Mucosa of rectum (tissue), 2 donors: Measurements from ENCODE around the gene ACTL8.

Source experiments
- H3K27ac ChIP-seq, 2 donors: one replicate each; pipeline ENCODE4 v1.7.0; 2013; ENCODE audit warnings: inconsistent platforms in 2 of 2, low read depth in 2 of 2, low read length in 2 of 2
- H3K27me3 ChIP-seq, 2 donors: one replicate each; pipeline ENCODE4 v1.7.0; 2013; ENCODE audit warnings: low read length in 2 of 2; ENCODE audit not compliant: control insufficient read depth in 2 of 2, insufficient read depth in 2 of 2
- H3K36me3 ChIP-seq, 2 donors: one replicate each; pipeline ENCODE4 v1.7.0; 2013; ENCODE audit warnings: low read length in 2 of 2; ENCODE audit not compliant: control insufficient read depth in 2 of 2, insufficient read depth in 2 of 2
- H3K4me1 ChIP-seq, 2 donors: one replicate each; pipeline ENCODE4 v1.7.0; 2013; ENCODE audit warnings: low read length in 2 of 2, mild to moderate bottlenecking in 1 of 2; ENCODE audit not compliant: control insufficient read depth in 2 of 2, insufficient read depth in 2 of 2
- H3K4me3 ChIP-seq, 2 donors: one replicate each; pipeline ENCODE4 v1.7.0; 2013; ENCODE audit warnings: low read length in 2 of 2
- H3K9ac ChIP-seq, 2 donors: one replicate each; pipeline ENCODE4 v1.7.0; 2013; ENCODE audit warnings: low read length in 2 of 2, low read depth in 1 of 2, mild to moderate bottlenecking in 1 of 2
- H3K9me3 ChIP-seq, 2 donors: one replicate each; pipeline ENCODE4 v1.7.0; 2013; ENCODE audit warnings: low read length in 2 of 2; ENCODE audit not compliant: control insufficient read depth in 2 of 2
- donor health status: healthy.
- donor health status: Normal muscosa, but diverticular disease.

The ACTL8 gene

GRCh38 chr1:17820198-17820597, 65.1 kb downstream of the ACTL8 start:
- Histone ChIP-seq H3K27me3 (no peaks in the 10 kb centered on the region), H3K27ac (no peak overlapping the region), H3K36me3 (no peaks in the 10 kb centered on the region), H3K4me3 (no peak overlapping the region), H3K9me3 (no peaks in the 10 kb centered on the region), H3K4me1 (no peaks in the 10 kb centered on the region), H3K9ac (no peak overlapping the region)

GRCh38 chr1:17822741-17823426, 67.8 kb downstream of the ACTL8 start:
- H3K4me1 ChIP-seq: no peaks in the 10 kb centered on the region
- no peaks in the 10 kb centered on the region for H3K36me3 ChIP-seq
- H3K9me3 ChIP-seq: no peaks in the 10 kb centered on the region
- H3K27ac ChIP-seq: no peak overlapping the region
- H3K9ac ChIP-seq: no peak overlapping the region
- no peak overlapping the region for H3K4me3 ChIP-seq
- H3K27me3 ChIP-seq: peaks cover 0 to 8% of the 10 kb centered on the region in 2 donors

- Histone ChIP-seq H3K9me3 (no peaks in the 10 kb centered on the region), H3K9ac (no peak overlapping the region), H3K27me3 (peaks cover 0 to 10% of the 10 kb centered on the region in 2 donors), H3K4me3 (no peak overlapping the region), H3K36me3 (no peaks in the 10 kb centered on the region), H3K27ac (no peak overlapping the region), H3K4me1 (no peaks in the 10 kb centered on the region)
Observed at GRCh38 chr1:17825273-17826164, 70.4 kb downstream of the ACTL8 start.

DNA sequence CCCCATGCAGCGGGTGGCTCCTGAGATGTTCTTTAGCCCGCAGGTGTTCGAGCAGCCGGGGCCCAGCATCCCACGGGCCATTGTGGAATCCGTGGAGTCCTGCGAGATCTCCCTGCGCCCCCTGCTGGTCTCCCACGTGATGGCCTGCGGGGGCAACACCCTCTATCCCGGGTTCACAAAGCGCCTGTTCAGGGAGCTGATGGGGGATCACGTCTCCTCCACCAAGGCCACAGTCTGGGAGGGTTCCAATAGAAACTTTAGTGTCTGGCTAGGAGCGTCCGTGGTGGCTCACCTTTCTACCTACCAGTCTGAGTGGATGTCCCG, 71.0 kb downstream of the ACTL8 start:
- H3K4me3 ChIP-seq: no peak overlapping the region
- H3K9me3 ChIP-seq: no peaks in the 10 kb centered on the region
- H3K4me1 ChIP-seq: no peaks in the 10 kb centered on the region
- no peaks in the 10 kb centered on the region for H3K36me3 ChIP-seq
- H3K27ac ChIP-seq: no peak overlapping the region
- peaks cover 0 to 10% of the 10 kb centered on the region in 2 donors for H3K27me3 ChIP-seq
- H3K9ac ChIP-seq: no peak overlapping the region

DNA sequence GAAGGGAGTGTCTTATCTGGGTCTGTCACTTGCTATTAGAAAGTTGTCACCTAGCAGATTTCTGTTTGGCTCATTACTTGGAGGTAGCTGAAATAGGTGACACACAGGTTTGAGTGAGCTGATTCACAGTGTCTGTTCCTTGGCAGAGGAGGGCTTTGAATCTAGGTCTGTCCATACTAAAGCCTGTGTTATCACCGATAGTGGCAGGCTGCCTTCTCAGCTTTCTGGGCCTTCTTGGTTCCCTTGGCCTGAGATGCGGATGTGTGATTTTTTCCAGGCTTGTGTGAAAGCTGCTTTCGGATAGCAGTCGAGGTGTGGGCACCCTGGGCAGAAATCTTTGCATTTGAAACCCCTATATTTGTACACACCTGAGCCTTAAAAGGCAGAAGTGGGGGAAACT, 73.9 kb downstream of the ACTL8 start:
- H3K9me3 ChIP-seq: no peaks in the 10 kb centered on the region
- no peak overlapping the region for H3K9ac ChIP-seq
- no peaks in the 10 kb centered on the region for H3K36me3 ChIP-seq
- no peak overlapping the region for H3K27ac ChIP-seq
- H3K4me3 ChIP-seq: no peak overlapping the region
- H3K27me3 ChIP-seq: peaks cover 0 to 13% of the 10 kb centered on the region in 2 donors
- no peaks in the 10 kb centered on the region for H3K4me1 ChIP-seq

DNA sequence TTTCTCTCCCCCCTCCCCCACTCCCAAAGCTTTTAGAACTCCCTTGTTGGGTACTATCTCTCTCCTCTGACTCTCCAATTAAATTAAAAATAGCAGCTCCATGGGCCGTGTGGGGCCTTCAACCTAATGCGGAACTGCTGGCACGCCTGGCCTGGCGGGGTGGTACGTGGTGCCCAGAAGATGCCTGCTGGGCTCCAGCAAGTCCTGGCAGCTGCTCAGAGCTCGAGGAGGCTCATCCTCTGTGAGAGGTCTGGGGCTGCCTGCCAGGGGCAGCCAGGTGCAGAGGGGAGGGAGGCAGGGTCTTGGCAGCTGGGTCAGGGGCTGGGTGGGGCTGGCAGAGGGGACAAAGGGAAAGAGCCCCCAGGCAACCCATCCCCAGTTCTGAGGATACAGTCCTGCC, 74.4 kb downstream of the ACTL8 start:
- no peak overlapping the region for H3K4me3 ChIP-seq
- no peaks in the 10 kb centered on the region for H3K9me3 ChIP-seq
- no peaks in the 10 kb centered on the region for H3K36me3 ChIP-seq
- no peak overlapping the region for H3K9ac ChIP-seq
- peaks cover 0 to 15% of the 10 kb centered on the region in 2 donors for H3K27me3 ChIP-seq
- H3K4me1 ChIP-seq: no peaks in the 10 kb centered on the region
- no peak overlapping the region for H3K27ac ChIP-seq

GRCh38 chr1:17831597-17831996, 76.5 kb downstream of the ACTL8 start:
- Histone ChIP-seq H3K9ac (no peak overlapping the region), H3K4me1 (no peaks in the 10 kb centered on the region), H3K36me3 (no peaks in the 10 kb centered on the region), H3K27ac (no peak overlapping the region), H3K4me3 (no peak overlapping the region), H3K27me3 (peaks cover 0 to 18% of the 10 kb centered on the region in 2 donors), H3K9me3 (no peaks in the 10 kb centered on the region)

GRCh38 chr1:17833661-17834501, 78.7 kb downstream of the ACTL8 start:
- Histone ChIP-seq H3K4me1 (no peaks in the 10 kb centered on the region), H3K36me3 (no peaks in the 10 kb centered on the region), H3K4me3 (no peak overlapping the region), H3K27me3 (peaks cover 0 to 11% of the 10 kb centered on the region in 2 donors), H3K9ac (no peak overlapping the region), H3K9me3 (no peaks in the 10 kb centered on the region), H3K27ac (no peak overlapping the region)

GRCh38 chr1:17834561-17835100, 79.5 kb downstream of the ACTL8 start:
- H3K4me1 ChIP-seq: no peaks in the 10 kb centered on the region
- H3K27me3 ChIP-seq: peaks cover 0 to 11% of the 10 kb centered on the region in 2 donors
- H3K36me3 ChIP-seq: no peaks in the 10 kb centered on the region

More at GRCh38 chr1:17834561-17835100, 79.5 kb downstream of the ACTL8 start:
- Histone ChIP-seq H3K9me3 (no peaks in the 10 kb centered on the region), H3K27ac (no peak overlapping the region), H3K9ac (no peak overlapping the region), H3K4me3 (no peak overlapping the region)
